ENCODE data around the gene ADK.
"Not testable (repeated sequence)": the region's sequence is repeated elsewhere in the genome, so short reads cannot be mapped to it uniquely, and the experiment has no call there.

The ADK gene

GRCh38 chr10:74300074-74300621 lies 149.1 kb downstream of the ADK start:
- not testable (repeated sequence) for DNase-seq (ENCODE audit: low spot score)

GRCh38 chr10:74300666-74301065 lies 149.6 kb downstream of the ADK start:
- no peak for DNase-seq (ENCODE audit: low spot score)

DNA sequence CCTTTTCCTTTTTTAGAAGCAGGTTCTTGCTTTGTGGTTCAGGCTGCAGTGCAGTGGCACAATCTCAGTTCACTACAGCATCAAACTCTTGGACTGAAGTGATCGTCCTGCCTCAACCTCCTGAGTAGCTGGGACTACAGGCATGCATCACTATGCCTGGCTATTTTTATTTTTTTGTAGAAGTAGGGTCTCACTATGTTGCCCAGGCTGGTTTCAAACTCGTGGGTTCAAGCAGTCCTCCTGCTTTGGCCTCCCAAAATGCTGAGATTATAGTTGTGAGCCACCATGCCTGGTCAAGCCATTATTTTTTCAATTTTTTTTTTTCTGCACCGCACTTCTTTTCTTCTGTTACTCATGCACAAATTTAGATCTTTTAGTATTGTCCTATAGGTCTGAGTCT lies 154.7 kb downstream of the ADK start:
- DNase-seq (ENCODE audit: low spot score) = no peak

DNA sequence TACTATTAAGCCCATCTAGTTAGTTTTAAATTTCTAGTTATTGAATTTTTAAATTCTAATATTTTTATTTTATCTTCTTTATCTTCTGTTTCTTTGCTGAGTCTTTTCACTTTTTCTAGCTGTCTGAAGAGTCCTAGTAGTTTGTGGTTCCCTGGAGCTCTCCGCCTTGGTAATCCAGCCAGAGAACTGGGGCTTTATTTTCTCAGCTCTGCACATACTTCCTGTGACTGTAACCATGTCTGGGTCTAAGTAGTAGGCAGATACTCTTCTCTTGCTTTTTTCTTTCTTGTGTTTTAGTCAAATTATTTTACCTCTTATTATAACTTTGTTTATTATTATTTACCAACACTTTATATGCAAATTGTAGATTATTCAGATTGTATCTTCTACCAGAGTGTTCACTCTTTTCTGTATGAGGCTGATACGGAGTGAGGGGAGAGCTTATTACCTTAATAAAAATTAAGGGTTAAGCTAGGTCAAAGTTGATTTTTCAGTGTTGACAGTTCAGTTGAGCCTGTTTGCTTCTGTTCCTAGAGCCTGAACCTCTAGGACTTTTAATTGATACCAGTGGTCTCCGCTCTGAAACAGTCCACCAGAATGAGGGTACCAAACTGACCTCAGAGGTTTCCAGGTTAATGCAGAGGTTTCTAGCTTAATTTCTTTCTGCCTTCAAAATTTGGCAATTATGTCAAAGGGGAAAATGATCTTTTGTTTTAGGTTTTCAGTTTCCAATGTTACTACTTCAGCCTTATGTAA lies 155.4 kb downstream of the ADK start:
- no peak for DNase-seq (ENCODE audit: low spot score)

DNA sequence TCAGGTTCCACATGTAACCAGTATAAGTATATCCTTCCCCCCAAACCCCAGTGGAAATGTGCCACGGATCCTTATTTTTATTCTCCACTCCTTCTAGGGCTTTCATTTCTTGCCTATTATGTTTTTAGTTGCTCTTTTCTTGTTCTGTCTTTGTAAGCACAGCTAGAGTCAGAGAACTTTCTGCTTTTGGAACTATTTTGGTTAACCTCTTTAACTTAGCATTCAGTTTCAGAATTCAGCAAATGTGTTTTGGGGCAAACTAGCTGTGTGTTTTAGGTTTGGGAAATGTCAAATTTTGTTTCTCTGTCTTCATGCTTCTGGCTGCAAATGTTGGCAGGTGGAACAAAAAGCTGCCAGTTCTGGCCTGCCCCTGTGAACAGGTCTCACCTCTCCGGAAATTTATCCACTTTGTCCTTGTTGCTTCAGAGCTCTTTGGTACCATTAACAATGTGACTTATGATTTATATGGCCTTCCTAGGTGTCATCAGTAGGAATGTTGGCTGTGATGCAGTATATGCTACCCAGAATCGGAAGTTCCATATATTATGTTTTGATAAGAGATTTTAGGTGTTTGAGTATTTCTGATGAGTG lies 156.1 kb downstream of the ADK start:
- no peak for DNase-seq (ENCODE audit: low spot score)

- DNase-seq (ENCODE audit: low spot score) = peak; percentile 17
Measured at GRCh38 chr10:74310652-74311257, 159.7 kb downstream of the ADK start.

- no peak for DNase-seq (ENCODE audit: low spot score)
Measured at GRCh38 chr10:74314166-74314565, 163.1 kb downstream of the ADK start.

DNA sequence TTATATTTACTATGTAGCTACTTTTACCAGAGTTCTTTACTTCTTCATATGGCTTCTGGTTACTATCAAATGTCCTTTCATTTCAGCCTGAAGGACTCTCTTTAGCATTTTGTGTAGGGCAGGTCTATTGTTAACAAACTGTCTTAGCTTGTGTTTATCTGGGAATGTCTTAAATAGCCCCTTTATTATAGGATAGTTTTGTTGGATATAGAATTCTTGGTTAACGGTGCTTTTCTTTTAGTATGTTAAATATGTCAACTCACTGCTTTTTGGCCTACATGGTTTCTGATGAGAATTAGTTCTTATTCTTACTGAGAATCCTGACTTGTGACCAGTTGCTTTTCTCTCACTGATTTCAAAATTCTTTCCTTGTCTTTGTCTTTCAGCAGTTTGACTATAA lies 169.0 kb downstream of the ADK start:
- DNase-seq (ENCODE audit: low spot score) = no peak

- no peak for DNase-seq (ENCODE audit: low spot score)
Measured at GRCh38 chr10:74320717-74321116, 169.7 kb downstream of the ADK start.

- DNase-seq (ENCODE audit: low spot score) = no peak
Measured at GRCh38 chr10:74322141-74322540, 171.1 kb downstream of the ADK start.

GRCh38 chr10:74322565-74322964 lies 171.5 kb downstream of the ADK start:
- DNase-seq (ENCODE audit: low spot score) = no peak

DNA sequence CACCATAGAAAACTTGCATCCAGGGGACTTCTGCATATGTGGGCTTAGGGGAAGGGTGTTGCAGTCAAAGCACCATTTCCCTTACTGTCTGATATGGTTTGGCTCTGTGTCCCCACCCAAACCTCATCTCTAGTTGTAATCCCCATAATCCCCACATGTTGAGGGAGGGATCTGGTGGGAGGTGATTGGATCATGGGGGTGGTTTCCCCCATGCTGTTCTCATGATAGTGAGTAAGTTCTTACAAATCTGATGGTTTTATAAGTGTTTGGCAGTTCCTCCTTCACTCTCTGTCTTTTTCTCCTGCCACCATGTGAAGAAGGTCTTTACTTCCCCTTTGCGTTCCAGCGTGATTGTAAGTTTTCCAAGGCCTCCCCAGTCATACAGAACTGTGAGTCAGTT lies 177.4 kb downstream of the ADK start:
- DNase-seq (ENCODE audit: low spot score) = no peak

GRCh38 chr10:74329873-74330272 lies 178.9 kb downstream of the ADK start:
- no peak for DNase-seq (ENCODE audit: low spot score)

- no peak for DNase-seq (ENCODE audit: low spot score)
Measured at GRCh38 chr10:74330646-74331045, 179.6 kb downstream of the ADK start.

DNA sequence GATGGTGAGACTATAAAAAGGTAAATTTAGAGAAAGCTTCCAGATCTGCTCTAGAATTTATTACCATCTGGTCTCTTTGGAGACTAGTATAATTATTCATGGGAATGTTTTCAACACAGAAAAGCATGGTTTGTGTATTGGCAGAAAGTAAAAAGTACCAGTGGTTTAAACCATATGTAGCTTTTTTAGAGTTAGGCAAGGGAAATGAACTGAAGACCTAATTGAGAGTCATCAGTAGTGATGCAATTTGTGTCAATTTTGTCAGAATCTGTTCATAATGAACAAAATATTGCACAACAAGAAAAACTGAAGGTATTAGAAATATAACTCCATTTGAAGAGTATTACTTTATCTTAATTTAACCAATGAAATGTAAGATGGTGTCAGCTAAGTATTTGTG lies 181.4 kb downstream of the ADK start:
- DNase-seq (ENCODE audit: low spot score) = no peak

DNA sequence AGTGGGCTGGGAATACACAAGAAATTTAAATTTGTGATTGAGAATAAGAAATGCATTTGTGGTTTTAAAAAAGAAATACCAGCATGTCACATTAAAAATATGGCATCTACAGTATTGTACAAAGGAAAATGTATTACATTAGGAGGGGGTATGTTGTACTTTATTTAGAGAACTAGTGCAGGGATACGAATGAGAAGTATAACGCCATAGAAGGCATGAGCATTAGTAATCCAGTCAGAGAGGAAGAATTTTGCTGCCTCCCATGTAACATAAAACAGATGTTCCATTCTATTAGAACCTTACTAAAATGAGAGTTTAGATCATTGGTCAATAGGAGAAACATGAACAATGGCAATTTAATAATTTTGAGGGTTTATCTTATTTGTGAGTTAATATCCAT lies 182.2 kb downstream of the ADK start:
- DNase-seq (ENCODE audit: low spot score) = no peak

GRCh38 chr10:74334221-74334620 lies 183.2 kb downstream of the ADK start:
- DNase-seq (ENCODE audit: low spot score) = no peak

DNA sequence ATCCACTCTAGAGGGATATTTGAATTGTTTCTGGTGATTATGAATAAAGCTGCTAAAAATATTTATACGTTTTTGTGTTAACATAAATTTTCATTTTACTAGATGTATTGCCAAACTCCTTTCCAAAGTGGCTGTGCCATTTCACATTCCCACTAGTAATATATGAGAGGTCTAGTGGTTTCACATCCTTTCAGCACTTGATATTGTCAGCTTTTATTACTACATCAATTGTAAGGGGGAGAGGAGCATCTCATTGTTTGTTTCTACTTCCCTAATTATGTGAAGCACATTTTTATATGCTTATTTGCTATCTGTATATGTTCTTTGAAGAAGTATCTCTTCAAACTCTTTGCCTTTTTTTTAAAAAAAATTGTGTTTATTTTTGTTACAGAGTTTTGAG lies 184.5 kb downstream of the ADK start:
- no peak for DNase-seq (ENCODE audit: low spot score)

GRCh38 chr10:74337330-74338016 lies 186.5 kb downstream of the ADK start:
- no peak for DNase-seq (ENCODE audit: low spot score)

DNA sequence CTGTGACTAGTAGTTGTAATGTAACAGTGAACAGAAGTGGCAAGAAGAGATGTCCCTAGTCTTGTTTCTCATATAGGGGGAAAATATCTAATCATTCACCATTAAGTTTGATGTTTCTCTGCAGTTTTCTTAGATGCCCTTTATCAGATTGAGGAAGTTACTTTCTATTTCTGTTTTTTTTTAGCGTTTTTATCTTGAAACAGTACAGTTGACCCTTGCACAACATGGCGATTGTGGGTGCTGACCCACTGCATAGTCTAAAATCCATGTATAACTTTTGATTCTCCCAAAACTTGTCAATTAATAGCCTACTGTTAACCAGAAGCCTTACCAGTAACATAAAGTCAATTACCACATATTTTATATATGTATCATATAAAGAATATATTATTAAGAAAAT lies 192.0 kb downstream of the ADK start:
- no peak for DNase-seq (ENCODE audit: low spot score)

DNA sequence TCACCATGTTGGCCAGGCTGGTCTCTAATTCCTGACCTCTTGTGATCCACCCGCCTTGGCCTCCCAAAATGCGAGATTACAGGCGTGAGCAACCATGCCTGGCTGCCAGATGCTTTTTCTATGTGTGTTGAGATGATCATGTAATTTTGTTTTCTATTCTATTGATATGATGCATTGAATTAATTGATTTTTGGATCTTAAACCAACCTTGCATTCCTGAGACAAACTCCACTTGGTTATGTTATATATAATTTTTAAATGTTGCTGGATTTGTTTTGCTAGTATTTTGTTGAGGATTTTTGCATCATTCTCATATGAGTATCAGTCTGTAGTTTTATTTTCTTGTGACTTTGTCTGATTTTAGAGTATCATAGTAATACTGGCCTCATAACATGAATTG lies 192.8 kb downstream of the ADK start:
- no peak for DNase-seq (ENCODE audit: low spot score)

GRCh38 chr10:74344306-74344705 lies 193.3 kb downstream of the ADK start:
- no peak for DNase-seq (ENCODE audit: low spot score)

GRCh38 chr10:74347522-74347921 lies 196.5 kb downstream of the ADK start:
- DNase-seq (ENCODE audit: low spot score) = no peak
